Heart left ventricle (tissue), 13 donors: Measurements from ENCODE around the gene ELMO3.

ENCODE experiments used
- POLR2A ChIP-seq, 2 donors: fragments of 450-650 bp; IDR thresholded peaks; one replicate each; pipeline ENCODE4 v1.6.1; 2017; ENCODE audit warnings: antibody characterized with exemption in 2 of 2, mild to moderate bottlenecking in 2 of 2, moderate library complexity in 2 of 2
- TF ChIP-seq, protein P1 (sequence below), 12 donors: fragments of 200-600 bp; sonication (generic) in 4 of 12; IDR thresholded peaks; one replicate each; pipeline versions ENCODE4 v1.5.0 to v1.8.0; 2018 to 2022; ENCODE audit warnings: antibody characterized with exemption in 12 of 12, mild to moderate bottlenecking in 5 of 12
- donor health status: ischemic (EF 13 %, LVEDD 7.1; RV severe dilation, severe dysfunction).
- donor health status: DM: no; HTN: yes; CAD: no.
- donor health status: DM: no; HTN: no; CAD: no.
- donor health status: ischemic (EF 25% LVEDD 6.9; RV normal size, moderate dysfunction).
- donor health status: ischemic (EF 25% LVEDD 5.7; RV mildly dilated, moderate dysfunction).
- donor health status: ischemic (EF 35%, LVEDD 5.7; RV mildly dilated, moderate dysfunction).
- donor health status: nonischemic (EF 11% LVEDD 7.7; RV severe dilation, severe dysfunction).
- donor health status: DM: yes; HTN: yes; CAD: no.
- donor health status: PGD.
- donor health status: ischemic (EF 29% LVEDD 5.4; RV normal size, mild dysfunction).
- donor health status: nonischemic (EF 23%, LVEDD 6.1; RV moderate dilation, normal function).

DNA sequence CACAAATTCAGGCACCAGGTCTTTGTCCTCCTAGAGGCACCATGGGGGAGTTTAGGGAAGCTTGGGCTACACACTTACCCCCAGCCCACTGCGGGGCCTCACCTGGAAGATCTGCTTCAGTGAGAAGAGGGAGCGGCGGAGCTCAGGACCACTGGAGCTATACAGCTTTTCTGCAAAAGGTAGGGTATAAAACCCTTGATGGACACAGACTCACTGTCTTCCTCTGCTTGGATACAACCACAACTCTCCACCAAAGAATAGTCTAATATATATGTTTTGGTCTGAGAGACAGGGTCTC lies 39.3 kb downstream of the ELMO3 start:
- TF ChIP-seq, protein P1, sequence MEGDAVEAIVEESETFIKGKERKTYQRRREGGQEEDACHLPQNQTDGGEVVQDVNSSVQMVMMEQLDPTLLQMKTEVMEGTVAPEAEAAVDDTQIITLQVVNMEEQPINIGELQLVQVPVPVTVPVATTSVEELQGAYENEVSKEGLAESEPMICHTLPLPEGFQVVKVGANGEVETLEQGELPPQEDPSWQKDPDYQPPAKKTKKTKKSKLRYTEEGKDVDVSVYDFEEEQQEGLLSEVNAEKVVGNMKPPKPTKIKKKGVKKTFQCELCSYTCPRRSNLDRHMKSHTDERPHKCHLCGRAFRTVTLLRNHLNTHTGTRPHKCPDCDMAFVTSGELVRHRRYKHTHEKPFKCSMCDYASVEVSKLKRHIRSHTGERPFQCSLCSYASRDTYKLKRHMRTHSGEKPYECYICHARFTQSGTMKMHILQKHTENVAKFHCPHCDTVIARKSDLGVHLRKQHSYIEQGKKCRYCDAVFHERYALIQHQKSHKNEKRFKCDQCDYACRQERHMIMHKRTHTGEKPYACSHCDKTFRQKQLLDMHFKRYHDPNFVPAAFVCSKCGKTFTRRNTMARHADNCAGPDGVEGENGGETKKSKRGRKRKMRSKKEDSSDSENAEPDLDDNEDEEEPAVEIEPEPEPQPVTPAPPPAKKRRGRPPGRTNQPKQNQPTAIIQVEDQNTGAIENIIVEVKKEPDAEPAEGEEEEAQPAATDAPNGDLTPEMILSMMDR (IDR thresholded peaks at IDR 0.05), result no peak
- no peak for TF ChIP-seq POLR2A (IDR thresholded peaks at IDR 0.05)
